H9 (cell line): Measurements from ENCODE around the gene MYMX. TPM values are rescaled to one million over a fixed set of nuclear protein-coding genes. Genes with fewer than 3 reads are reported as not detected.
A peak's percentile ranks its signal among the peaks of the same experiment; 100 is the strongest.

Experiments
- DNase-seq: peaks from one replicate; pipeline ENCODE4 v3.0.0-alpha.2; 2017
- H2AFZ ChIP-seq: one replicate; pipeline ENCODE4 v1.6.1; 2013; ENCODE audit warnings: mild to moderate bottlenecking, low read length, control low read depth, moderate library complexity
- H2AK5ac ChIP-seq: 2 replicates; pipeline ENCODE4 v1.6.1; 2013; ENCODE audit warnings: low read length, control low read depth, mixed read lengths; ENCODE audit not compliant: insufficient read length
- H2BK120ac ChIP-seq: one replicate; pipeline ENCODE4 v1.6.1; 2013; ENCODE audit warnings: low read depth, mild to moderate bottlenecking, low read length, control low read depth, inconsistent platforms; ENCODE audit not compliant: poor library complexity, severe bottlenecking
- H2BK12ac ChIP-seq: 2 replicates; pipeline ENCODE4 v1.6.1; 2013; ENCODE audit warnings: low read length, control low read depth, mixed read lengths, low read depth; ENCODE audit not compliant: insufficient read length
- H2BK15ac ChIP-seq: 2 replicates; pipeline ENCODE4 v1.6.1; 2013; ENCODE audit warnings: low read depth, low read length, control low read depth
- H2BK20ac ChIP-seq: one replicate; pipeline ENCODE4 v1.6.1; 2013; ENCODE audit warnings: low read depth, mild to moderate bottlenecking, low read length, control low read depth, inconsistent platforms; ENCODE audit not compliant: poor library complexity, severe bottlenecking
- H2BK5ac ChIP-seq: 2 replicates; pipeline ENCODE4 v1.6.1; 2013; ENCODE audit warnings: low read length, control low read depth, mixed read lengths; ENCODE audit not compliant: insufficient read length
- H3K14ac ChIP-seq: 2 replicates; pipeline ENCODE4 v1.6.1; 2013; ENCODE audit warnings: low read length, control low read depth; ENCODE audit not compliant: insufficient read depth
- H3K18ac ChIP-seq: 2 replicates; pipeline ENCODE4 v1.6.1; 2013; ENCODE audit warnings: low read depth, mild to moderate bottlenecking, mixed read lengths, low read length, control low read depth; ENCODE audit not compliant: insufficient read length
- H3K23ac ChIP-seq: 2 replicates; pipeline ENCODE4 v1.6.1; 2013; ENCODE audit warnings: low read length, control low read depth, mixed read lengths, low read depth; ENCODE audit not compliant: insufficient read length
- H3K23me2 ChIP-seq: 2 replicates; pipeline ENCODE4 v1.6.1; 2013; ENCODE audit warnings: low read depth, mild to moderate bottlenecking, mixed read lengths, low read length, control low read depth; ENCODE audit not compliant: insufficient read length, poor library complexity, severe bottlenecking
- H3K27ac ChIP-seq: 2 replicates; pipeline ENCODE4 v1.5.1; 2013; ENCODE audit warnings: low read length, control low read depth, mixed read lengths, low read depth; ENCODE audit not compliant: insufficient read length
- H3K27me3 ChIP-seq: 2 replicates; pipeline ENCODE4 v1.6.1; 2013; ENCODE audit warnings: low read length, control low read depth, inconsistent platforms; ENCODE audit not compliant: insufficient read depth
- H3K4ac ChIP-seq: 2 replicates; pipeline ENCODE4 v1.6.1; 2013; ENCODE audit warnings: low read depth, mild to moderate bottlenecking, control low read depth, inconsistent platforms, low read length, moderate library complexity
- H3K4me1 ChIP-seq: 2 replicates; pipeline ENCODE4 v1.6.1; 2013; ENCODE audit warnings: low read length, control low read depth, inconsistent platforms; ENCODE audit not compliant: insufficient read depth
- H3K4me2 ChIP-seq: 2 replicates; pipeline ENCODE4 v1.6.1; 2013; ENCODE audit warnings: low read length, control low read depth, mixed read lengths; ENCODE audit not compliant: insufficient read length, insufficient read depth
- H3K56ac ChIP-seq: 2 replicates; pipeline ENCODE4 v1.6.1; 2013; ENCODE audit warnings: low read depth, mild to moderate bottlenecking, mixed read lengths, low read length, control low read depth; ENCODE audit not compliant: insufficient read length
- H3K79me1 ChIP-seq: 2 replicates; pipeline ENCODE4 v1.6.1; 2013; ENCODE audit warnings: low read depth, mild to moderate bottlenecking, moderate library complexity, low read length, control low read depth, inconsistent platforms; ENCODE audit not compliant: insufficient read depth, poor library complexity, severe bottlenecking
- H3K79me2 ChIP-seq: 2 replicates; pipeline ENCODE4 v1.6.1; 2013; ENCODE audit warnings: low read length, control low read depth, inconsistent platforms; ENCODE audit not compliant: insufficient read depth
- H3K9ac ChIP-seq: 2 replicates; pipeline ENCODE4 v1.6.1; 2013; ENCODE audit warnings: low read length, control low read depth, mixed read lengths; ENCODE audit not compliant: insufficient read length; ENCODE audit errors: extremely low read depth
- H3K9me3 ChIP-seq: one replicate; pipeline ENCODE4 v1.6.1; 2013; ENCODE audit warnings: low read depth, low read length, inconsistent platforms; ENCODE audit not compliant: control insufficient read depth
- H3T11ph ChIP-seq: one replicate; pipeline ENCODE4 v1.6.1; 2013; ENCODE audit warnings: mild to moderate bottlenecking, low read length, control low read depth, inconsistent platforms
- H4K20me1 ChIP-seq: one replicate; pipeline ENCODE4 v1.6.1; 2013; ENCODE audit not compliant: control insufficient read depth, insufficient read length, insufficient read depth
- H4K5ac ChIP-seq: 2 replicates; pipeline ENCODE4 v1.6.1; 2013; ENCODE audit warnings: low read depth, mild to moderate bottlenecking, mixed read lengths, low read length, control low read depth; ENCODE audit not compliant: insufficient read length
- H4K8ac ChIP-seq: replicated peaks from 2 replicates; pipeline ENCODE4 v1.6.1; 2013; ENCODE audit warnings: low read length, control low read depth, mixed read lengths, low read depth; ENCODE audit not compliant: insufficient read length
- H4K91ac ChIP-seq: 2 replicates; pipeline ENCODE4 v1.6.1; 2013; ENCODE audit warnings: low read depth, mild to moderate bottlenecking, moderate library complexity, mixed read lengths, low read length, control low read depth; ENCODE audit not compliant: insufficient read length
- H3K27ac Mint-ChIP-seq, 3 experiments: 2 replicates in 2 of 3; 3 replicates in 1 of 3; pipeline ENCODE4 v1.8.0; 2020 to 2021; ENCODE audit warnings: mixed read lengths in 3 of 3, mild to moderate bottlenecking in 1 of 3, moderate library complexity in 1 of 3
- H3K27me3 Mint-ChIP-seq: 2 replicates; pipeline ENCODE4 v1.8.0; 2021; ENCODE audit warnings: low read depth, mild to moderate bottlenecking, moderate library complexity, mixed read lengths
- H3K36me3 Mint-ChIP-seq, 3 experiments: 2 replicates in 2 of 3; 3 replicates in 1 of 3; pipeline ENCODE4 v1.8.0; 2020 to 2021; ENCODE audit warnings: low read depth in 3 of 3, mixed read lengths in 3 of 3; ENCODE audit not compliant: insufficient read depth in 1 of 3
- H3K4me1 Mint-ChIP-seq, 2 experiments: 2 replicates each; pipeline ENCODE4 v1.8.0; 2020; ENCODE audit warnings: mixed read lengths in 2 of 2
- H3K4me3 Mint-ChIP-seq, 2 experiments: 2 replicates in 1 of 2; 3 replicates in 1 of 2; pipeline ENCODE4 v1.8.0; 2020 to 2021; ENCODE audit warnings: mild to moderate bottlenecking in 2 of 2, mixed read lengths in 2 of 2, moderate library complexity in 1 of 2
- H3K9me3 Mint-ChIP-seq, 2 experiments: 2 replicates in 1 of 2; 3 replicates in 1 of 2; pipeline ENCODE4 v1.8.0; 2020; ENCODE audit warnings: mild to moderate bottlenecking in 2 of 2, mixed read lengths in 2 of 2, moderate library complexity in 1 of 2
- CTCF ChIP-seq: fragments of 200-600 bp; sonication (generic); conservative IDR thresholded peaks from 3 replicates; pipeline ENCODE4 v1.8.0; 2021; ENCODE audit warnings: antibody characterized with exemption, mild to moderate bottlenecking
- WGBS: extraction: QIAGEN DNeasy Blood & Tissue Kit; methylation state at CpG from one replicate; pipeline ENCODE4 v1.1.7; 2013; ENCODE audit warnings: missing lambda C conversion rate, low lambda C conversion rate, mixed read lengths; ENCODE audit not compliant: insufficient read length; ENCODE audit errors: extremely low coverage; 5-methylcytosine and 5-hydroxymethylcytosine counted together
- total RNA-seq: library from RNA; stranded (reverse); gene quantifications from 2 replicates; pipeline ENCODE4 v1.2.1, GENCODE V29; 2021

MYMX gene
- total RNA-seq, 1 experiment from 2014 or later, result 1.1 TPM

- peaks cover 12% of the 10 kb centered on the region for H3K27me3 Mint-ChIP-seq
These were observed 30.1 kb downstream of the MYMX start, which contains the start of gene HSP90AB1 for GRCh38 chr6:44246663-44247337. TSS of gene HSP90AB1 (plus strand) at chr6:44247101. CDS start at chr6:44248630, 1,529 bp downstream.

More at GRCh38 chr6:44246663-44247337, 30.1 kb downstream of the MYMX start, which contains the start of gene HSP90AB1:
- DNase-seq, result peak; percentile 97
- Histone ChIP-seq H3K79me1 (no peaks in the 10 kb centered on the region), H2BK15ac (no peak within 1 kb of the TSS), H3K79me2 (peaks cover 27% of the 10 kb centered on the region), H4K5ac (no peak within 1 kb of the TSS), H3K4me2 (peak within 1 kb of the TSS; percentile 76), H2BK120ac (no peak within 1 kb of the TSS), H2AFZ (no peak within 1 kb of the TSS), H3K4me1 (peaks cover 12% of the 10 kb centered on the region; the same call in 1 of the 2 replicates), H3K27me3 (no peaks in the 10 kb centered on the region), H4K8ac (no peak within 1 kb of the TSS), H3K23me2 (peaks cover 10% of the 10 kb centered on the region), H4K20me1 (no peaks in the 10 kb centered on the region), H3K14ac (peak within 1 kb of the TSS; percentile 86), H3K27ac (no peak within 1 kb of the TSS), H3K9ac (peak within 1 kb of the TSS; percentile 98), H2BK12ac (no peak within 1 kb of the TSS), H3K4ac (no peak within 1 kb of the TSS; the same call in 1 of the 2 replicates), H2BK5ac (no peak within 1 kb of the TSS), H2AK5ac (no peak within 1 kb of the TSS), H3K18ac (peak within 1 kb of the TSS; percentile 86), H4K91ac (no peak within 1 kb of the TSS), H3K56ac (no peak within 1 kb of the TSS), H3K23ac (no peak within 1 kb of the TSS), H2BK20ac (no peak within 1 kb of the TSS), H3T11ph (no peak within 1 kb of the TSS), H3K9me3 (no peaks in the 10 kb centered on the region)
- Mint-ChIP-seq H3K4me3 (peak within 1 kb of the TSS; percentile 99 to 100), H3K4me1 (peaks cover 35 to 41% of the 10 kb centered on the region in 2 experiments), H3K9me3 (peaks cover 3 to 4% of the 10 kb centered on the region in 2 experiments; a peak in 3 of 5 replicates), H3K27ac (peak within 1 kb of the TSS; percentile 97 to 100 (median 98)), H3K36me3 (peaks cover 44 to 50% (median 48%) of the 10 kb centered on the region in 3 experiments)
- no peak for TF ChIP-seq CTCF
- WGBS, result no CpG with 5 or more reads among the region's 34 CpGs
